ENCODE measurements around the gene FIP1L1. TPM values are rescaled to one million over a fixed set of nuclear protein-coding genes. Genes with fewer than 3 reads are reported as not detected.

The FIP1L1 gene
- total and polyA plus RNA-seq, 2 of the 4 experiments (the other 2 are of a cell fraction) = 31.1 to 37.5 TPM

DNA sequence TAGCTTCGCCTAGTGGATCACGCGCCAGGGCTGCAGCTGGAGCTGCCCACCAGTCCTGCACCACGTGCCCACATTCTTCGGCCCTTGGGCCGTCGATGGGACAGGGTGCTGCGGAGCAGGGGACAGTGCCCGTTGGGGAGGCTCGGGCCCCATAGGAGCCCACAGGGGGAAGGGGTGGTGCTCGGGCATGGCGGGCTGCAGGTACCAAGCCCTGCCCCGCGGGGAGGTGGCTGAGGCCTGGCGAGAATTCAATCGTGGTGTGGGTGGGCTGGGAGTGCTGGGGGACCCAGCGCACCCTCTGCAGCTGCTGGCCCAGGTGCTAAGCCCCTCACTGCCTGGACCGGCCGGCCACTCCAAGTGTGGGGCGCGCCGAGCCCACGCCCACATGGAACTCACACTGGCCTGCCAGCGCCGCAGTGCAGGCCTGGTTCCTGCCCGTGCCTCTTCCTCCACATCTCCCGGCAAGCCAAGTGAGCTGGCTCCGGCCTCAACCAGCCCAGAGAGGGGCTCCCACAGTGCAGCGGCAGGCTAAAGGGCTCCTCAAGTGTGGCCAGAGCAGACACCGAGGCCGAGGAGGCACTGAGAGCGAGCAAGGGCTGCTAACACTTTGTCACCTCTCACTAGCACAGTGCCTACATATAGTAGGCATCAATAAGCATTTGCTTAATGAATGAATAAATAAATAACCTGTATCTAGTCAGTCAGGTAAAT lies 23.3 kb upstream of the FIP1L1 start:
- Histone ChIP-seq H4K8ac (ENCODE audit: low read depth in 2 of 2, low read length in 2 of 2) (no peak overlapping the region), H3K4me3 (ENCODE audit: insufficient read depth, low read depth, low read length) (no peak overlapping the region), H3K4me2 (ENCODE audit: low read depth, low read length) (no peak overlapping the region), H3K9me3 (ENCODE audit: control insufficient read depth, insufficient read depth, low read length) (no peaks in the 10 kb centered on the region), H2BK20ac (ENCODE audit: low read depth, low read length) (no peak overlapping the region), H2BK120ac (ENCODE audit: low read depth, low read length) (no peak overlapping the region), H3K56ac (ENCODE audit: extremely low read depth, insufficient read depth, low read length) (no peak overlapping the region), H3K14ac (replicated peaks; ENCODE audit: low read depth, low read length) (no peak overlapping the region), H3K79me1 (ENCODE audit: low read depth in 1 of 2, low read length in 2 of 2) (peaks cover 7 to 23% of the 10 kb centered on the region in 2 experiments; a peak in 3 of 4 replicates), H4K5ac (ENCODE audit: low read depth, low read length) (no peak overlapping the region), H3K9me1 (ENCODE audit: insufficient read depth, low read length) (no peaks in the 10 kb centered on the region; the same call in 1 of the 2 replicates), H2BK15ac (ENCODE audit: low read depth, low read length) (no peak overlapping the region), H2AK5ac (ENCODE audit: low read depth, low read length) (no peak overlapping the region), H2AFZ (replicated peaks; ENCODE audit: low read length, poor library complexity) (no peak overlapping the region), H3K9ac (ENCODE audit: low read depth, low read length) (no peak overlapping the region), H3K27me3 (ENCODE audit: control insufficient read depth, insufficient read depth, low read length) (no peaks in the 10 kb centered on the region), H3K36me3 (ENCODE audit: control insufficient read depth, insufficient read depth, low read length) (peaks cover 4% of the 10 kb centered on the region), H4K20me1 (ENCODE audit: insufficient read depth, low read length) (no peaks in the 10 kb centered on the region), H2BK5ac (ENCODE audit: low read depth, low read length, poor library complexity, severe bottlenecking) (no peak overlapping the region), H3K4me1 (ENCODE audit: control insufficient read depth, insufficient read depth, low read length) (no peaks in the 10 kb centered on the region), H3K4ac (ENCODE audit: low read depth, low read length) (no peak overlapping the region), H3K27ac (ENCODE audit: insufficient read depth, low read length) (no peak overlapping the region), H4K91ac (ENCODE audit: insufficient read depth, low read depth, low read length) (no peak overlapping the region), H3K23ac (ENCODE audit: low read depth, low read length) (no peak overlapping the region), H2AK9ac (replicated peaks; ENCODE audit: low read depth, low read length, poor library complexity) (no peak overlapping the region), H3K18ac (ENCODE audit: low read depth, low read length) (no peak overlapping the region)
- ChIA-PET POLR2A (ENCODE audit: unreplicated experiment) (no interaction called here), CTCF (interaction anchor here (0.6 kb wide), 1 partner anchor 61 kb away, joined by 4 read pairs; no protein-coding TSS in a partner anchor)
- DNase-seq (no peak), ATAC-seq (ENCODE audit: low read depth) (no peak)
- dilution Hi-C loops (cut with HindIII; ENCODE audit: low sequenced_read_pairs, unreplicated experiment) (no loop called here), intact Hi-C loops (cut with micrococcal nuclease) (no loop called here), in situ Hi-C loops (cut with MboI; ENCODE audit: low sequenced_read_pairs) (no loop called here)
- 100% methylated on average over 3 of the region's 32 CpGs; no CpG with 5 or more reads in 1 of the 2 experiments for WGBS, 2 experiments (ENCODE audit: extremely low coverage in 2 of 2, insufficient read length in 1 of 2)
- no TSS peak for BruUV-seq (replicated peaks)
- no peak for TF ChIP-seq BHLHE40 (IDR thresholded peaks at IDR 0.05; ENCODE audit: low read depth, low read length)
- TF ChIP-seq, protein P1, sequence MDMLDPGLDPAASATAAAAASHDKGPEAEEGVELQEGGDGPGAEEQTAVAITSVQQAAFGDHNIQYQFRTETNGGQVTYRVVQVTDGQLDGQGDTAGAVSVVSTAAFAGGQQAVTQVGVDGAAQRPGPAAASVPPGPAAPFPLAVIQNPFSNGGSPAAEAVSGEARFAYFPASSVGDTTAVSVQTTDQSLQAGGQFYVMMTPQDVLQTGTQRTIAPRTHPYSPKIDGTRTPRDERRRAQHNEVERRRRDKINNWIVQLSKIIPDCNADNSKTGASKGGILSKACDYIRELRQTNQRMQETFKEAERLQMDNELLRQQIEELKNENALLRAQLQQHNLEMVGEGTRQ (IDR thresholded peaks at IDR 0.05; ENCODE audit: low read depth, low read length) = no peak
- TF ChIP-seq CEBPB (IDR thresholded peaks at IDR 0.05; ENCODE audit: low read depth, low read length) = no peak
- TF ChIP-seq RCOR1 (IDR thresholded peaks at IDR 0.05; ENCODE audit: insufficient replicate concordance, low read length) = no peak
- no peak for TF ChIP-seq POLR2A (IDR thresholded peaks at IDR 0.05; ENCODE audit: low read depth, low read length)
- no peak for TF ChIP-seq SMC3 (IDR thresholded peaks at IDR 0.05; ENCODE audit: low read depth, low read length)
- no peak for TF ChIP-seq MAZ (IDR thresholded peaks at IDR 0.05; ENCODE audit: borderline replicate concordance, low read depth, low read length)
- no peak for TF ChIP-seq MAFK (IDR thresholded peaks at IDR 0.05; ENCODE audit: low read depth, low read length)
- no peak for TF ChIP-seq NFE2L2 (IDR thresholded peaks at IDR 0.05; ENCODE audit: low read depth, low read length)
